SK-N-SH treated with all-trans-retinoic acid at 6 μM for 48 hours (cell line): ENCODE results near the gene KCNK15.

ENCODE experiments used
- ATAC-seq: fragments of 200-7000 bp; cut with Tn5 transposase; 3 replicates; pipeline ENCODE4 v1.9.1; 2020; ENCODE audit warnings: mild to moderate bottlenecking, moderate library complexity
- ARNTL ChIP-seq: fragments of 450-650 bp; formaldehyde crosslinking; IDR thresholded peaks from 2 replicates; pipeline ENCODE4 v1.5.0; 2020; ENCODE audit warnings: low read depth, mild to moderate bottlenecking, moderate library complexity, borderline replicate concordance
- BACH2 ChIP-seq: fragments of 250-450 bp; sonication (Bioruptor Pico); IDR thresholded peaks from 2 replicates; pipeline ENCODE4 v1.9.0; 2021; ENCODE audit warnings: mild to moderate bottlenecking, borderline replicate concordance
- CREB5 ChIP-seq: fragments of 250-450 bp; sonication (Bioruptor Pico); IDR thresholded peaks from 2 replicates; pipeline ENCODE4 v1.5.1; 2020; ENCODE audit warnings: low read depth, mild to moderate bottlenecking, moderate library complexity
- GLIS3 ChIP-seq: fragments of 250-450 bp; sonication (Bioruptor Pico); IDR thresholded peaks from 2 replicates; pipeline ENCODE4 v1.5.0; 2020; ENCODE audit warnings: mild to moderate bottlenecking, moderate library complexity
- ISL1 ChIP-seq: fragments of 250-450 bp; sonication (Bioruptor Pico); IDR thresholded peaks from 2 replicates; pipeline ENCODE4 v2.1.2; 2022; ENCODE audit warnings: mild to moderate bottlenecking, moderate library complexity
- OSR1 ChIP-seq: fragments of 250-450 bp; sonication (Bioruptor Pico); IDR thresholded peaks from 2 replicates; pipeline ENCODE4 v1.8.0; 2022; ENCODE audit warnings: moderate library complexity, mild to moderate bottlenecking, inconsistent platforms
- PATZ1 ChIP-seq: fragments of 250-450 bp; sonication (Bioruptor Pico); IDR thresholded peaks from 2 replicates; pipeline ENCODE4 v1.8.0; 2020; ENCODE audit warnings: mild to moderate bottlenecking, moderate library complexity, borderline replicate concordance
- POU6F1 ChIP-seq: fragments of 250-450 bp; sonication (Bioruptor Pico); IDR thresholded peaks from 2 replicates; pipeline ENCODE4 v1.8.0; 2021; ENCODE audit warnings: low read depth, mild to moderate bottlenecking, moderate library complexity, borderline replicate concordance
- PPARA ChIP-seq: fragments of 250-450 bp; sonication (Bioruptor Pico); IDR thresholded peaks from 2 replicates; pipeline ENCODE4 v1.5.0; 2020; ENCODE audit warnings: mild to moderate bottlenecking, borderline replicate concordance
- SNAI2 ChIP-seq: fragments of 250-450 bp; sonication (Bioruptor Pico); IDR thresholded peaks from 2 replicates; pipeline ENCODE4 v1.5.0; 2020; ENCODE audit warnings: mild to moderate bottlenecking, moderate library complexity
- TCF4 ChIP-seq: fragments of 250-450 bp; sonication (Bioruptor Pico); IDR thresholded peaks from 2 replicates; pipeline ENCODE4 v1.8.0; 2021; ENCODE audit warnings: mild to moderate bottlenecking, moderate library complexity, borderline replicate concordance
- TOX ChIP-seq: fragments of 250-450 bp; sonication (Bioruptor Pico); IDR thresholded peaks from 2 replicates; pipeline ENCODE4 v1.8.0; 2021; ENCODE audit warnings: mild to moderate bottlenecking, moderate library complexity, borderline replicate concordance
- TSHZ2 ChIP-seq: fragments of 250-450 bp; sonication (Bioruptor Pico); IDR thresholded peaks from 2 replicates; pipeline ENCODE4 v1.5.0; 2020; ENCODE audit warnings: mild to moderate bottlenecking, moderate library complexity
- ZC3H10 ChIP-seq: fragments of 250-450 bp; sonication (Bioruptor Pico); IDR thresholded peaks from 2 replicates; pipeline ENCODE4 v1.5.1; 2021; ENCODE audit warnings: mild to moderate bottlenecking, moderate library complexity
- ZFP3 ChIP-seq: fragments of 250-450 bp; sonication (Bioruptor Pico); IDR thresholded peaks from 2 replicates; pipeline ENCODE4 v1.5.0; 2020; ENCODE audit warnings: mild to moderate bottlenecking, moderate library complexity
- ZFP30 ChIP-seq: fragments of 450-650 bp; formaldehyde crosslinking; IDR thresholded peaks from 2 replicates; pipeline ENCODE4 v1.5.0; 2022; ENCODE audit warnings: mild to moderate bottlenecking, moderate library complexity
- ZNF565 ChIP-seq: fragments of 450-650 bp; formaldehyde crosslinking; conservative IDR thresholded peaks from 2 replicates; pipeline ENCODE4 v1.5.0; 2020; ENCODE audit warnings: low read depth, mild to moderate bottlenecking, moderate library complexity
- ZNF70 ChIP-seq: fragments of 450-650 bp; formaldehyde crosslinking; IDR thresholded peaks from 2 replicates; pipeline ENCODE4 v1.5.0; 2020; ENCODE audit warnings: mild to moderate bottlenecking, moderate library complexity
- ZNF8 ChIP-seq: fragments of 450-650 bp; formaldehyde crosslinking; IDR thresholded peaks from 2 replicates; pipeline ENCODE4 v1.5.0; 2020; ENCODE audit warnings: mild to moderate bottlenecking, moderate library complexity

KCNK15 gene

GRCh38 chr20:44796758-44797457 lies 51.2 kb downstream of the KCNK15 start:
- no peak for ATAC-seq
- TF ChIP-seq OSR1 (CRISPR knock-in tag) (no peak), ZNF8 (no peak), ZNF70 (CRISPR knock-in tag) (no peak), ZC3H10 (CRISPR knock-in tag) (no peak), TSHZ2 (no peak), CREB5 (CRISPR knock-in tag) (no peak), TCF4 (CRISPR knock-in tag) (no peak)

GRCh38 chr20:44799691-44800090 lies 54.0 kb downstream of the KCNK15 start:
- no peak for TF ChIP-seq OSR1 (CRISPR knock-in tag)
- no peak for TF ChIP-seq ZNF565 (CRISPR knock-in tag)
- no peak for TF ChIP-seq ZFP3 (CRISPR knock-in tag)
- TF ChIP-seq PPARA (CRISPR knock-in tag), result no peak
- no peak for TF ChIP-seq TCF4 (CRISPR knock-in tag)
- TF ChIP-seq BACH2, result no peak
- TF ChIP-seq TSHZ2, result no peak
- TF ChIP-seq ISL1, result no peak
- TF ChIP-seq ARNTL, result no peak
- TF ChIP-seq TOX (CRISPR knock-in tag), result no peak
- TF ChIP-seq PATZ1 (CRISPR knock-in tag), result no peak
- no peak for TF ChIP-seq POU6F1 (CRISPR knock-in tag)
- no peak for TF ChIP-seq ZNF70 (CRISPR knock-in tag)
- TF ChIP-seq ZFP30, result no peak
- TF ChIP-seq GLIS3 (CRISPR knock-in tag), result no peak
- TF ChIP-seq CREB5 (CRISPR knock-in tag), result no peak
- TF ChIP-seq SNAI2 (CRISPR knock-in tag), result no peak
- TF ChIP-seq, all 23 proteins: peak for 0
- no peak for ATAC-seq
